HG03439 (cell line): ENCODE measurements around the gene PRDM16.

Source experiments
- ATAC-seq: cut with Tn5 transposase; IDR thresholded peaks from one replicate; pipeline ENCODE4 v1.9.1; 2021; ENCODE audit warnings: mild to moderate bottlenecking, moderate library complexity; ENCODE audit not compliant: unreplicated experiment

The PRDM16 gene

DNA sequence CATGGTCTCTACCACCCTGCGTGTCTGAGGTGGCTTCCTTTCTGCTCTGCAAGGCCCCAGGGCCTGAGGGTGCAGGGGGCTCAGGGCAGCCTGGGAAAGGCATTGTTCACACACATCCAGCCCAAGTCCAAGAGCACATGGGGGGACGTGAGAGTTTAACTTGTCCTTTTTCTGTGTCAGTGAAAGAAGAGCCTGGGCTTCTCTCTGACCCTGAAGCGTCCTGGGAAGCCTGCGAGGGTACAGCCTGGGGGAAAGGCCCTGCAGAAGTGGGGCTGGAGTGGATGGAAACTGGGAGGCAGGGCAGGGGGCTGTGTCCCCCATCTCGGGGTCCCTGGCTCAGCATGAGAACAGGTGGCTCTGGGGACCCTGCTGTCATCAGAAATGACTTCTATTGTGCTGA is 181.6 kb downstream of the PRDM16 start:
- ATAC-seq, result no peak

DNA sequence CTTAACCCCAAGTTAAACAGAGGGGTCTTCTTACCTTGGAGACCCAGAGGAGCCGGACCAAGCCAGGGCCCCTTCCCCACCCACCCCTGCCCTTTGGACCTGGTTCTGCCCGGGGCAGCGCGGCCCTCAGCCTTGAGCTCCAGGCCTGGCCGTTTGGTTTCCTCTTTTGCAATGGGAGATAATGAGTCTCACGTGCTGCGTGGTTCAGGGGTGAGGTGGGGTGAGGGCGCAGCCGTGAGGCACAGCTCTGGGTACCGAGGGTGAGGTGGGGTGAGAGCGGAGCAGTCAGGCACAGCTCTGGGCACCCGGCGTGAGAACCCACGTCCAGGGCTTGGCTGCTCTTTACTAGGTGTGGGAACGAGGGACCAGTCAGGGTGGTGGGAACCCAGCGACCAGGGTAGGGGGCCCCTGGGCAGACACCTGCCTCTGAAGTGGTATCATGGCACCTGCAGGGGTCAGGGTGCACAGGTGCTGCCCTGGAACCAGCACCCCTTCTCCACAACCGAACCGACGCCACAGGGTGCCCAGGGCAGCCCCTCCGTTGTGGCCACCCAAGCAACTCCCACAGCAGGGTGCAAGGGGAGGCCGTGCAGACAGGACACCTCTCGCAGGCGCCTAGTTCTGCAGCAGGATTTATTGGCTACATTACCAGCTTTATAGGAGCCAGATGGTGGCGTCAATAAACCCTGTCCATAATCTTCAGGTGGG is 182.2 kb downstream of the PRDM16 start:
- no peak for ATAC-seq

DNA sequence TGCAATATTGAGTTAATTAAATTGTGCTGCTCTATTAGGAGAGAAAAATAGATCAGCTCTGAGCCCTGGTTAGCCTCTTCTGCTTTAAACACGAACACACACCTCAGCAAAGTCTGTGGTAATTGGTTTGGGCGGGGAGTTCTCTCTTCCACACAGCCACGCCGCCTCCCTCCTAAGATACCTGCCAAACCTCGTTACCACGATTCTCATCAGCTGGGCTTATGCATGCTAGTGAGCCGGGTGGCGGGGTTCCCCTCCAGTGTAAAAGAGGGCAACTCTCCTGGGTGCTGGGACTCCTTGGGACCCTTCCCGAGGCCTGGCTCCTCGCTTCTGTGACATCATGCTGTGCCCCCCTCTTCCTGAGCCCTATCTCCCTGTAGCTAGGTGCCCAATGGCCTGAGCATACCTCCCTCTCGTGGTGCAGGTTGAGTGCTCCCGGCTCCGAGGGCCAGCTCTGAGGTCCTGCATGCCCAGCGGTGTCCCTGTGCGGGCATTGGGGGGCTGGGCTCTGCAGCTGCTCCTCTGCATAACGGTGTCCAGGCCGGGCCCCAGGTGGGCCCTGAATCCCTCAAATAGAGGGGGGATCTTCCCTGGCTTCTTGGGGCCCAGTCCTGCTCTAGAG is 182.9 kb downstream of the PRDM16 start:
- no peak for ATAC-seq

DNA sequence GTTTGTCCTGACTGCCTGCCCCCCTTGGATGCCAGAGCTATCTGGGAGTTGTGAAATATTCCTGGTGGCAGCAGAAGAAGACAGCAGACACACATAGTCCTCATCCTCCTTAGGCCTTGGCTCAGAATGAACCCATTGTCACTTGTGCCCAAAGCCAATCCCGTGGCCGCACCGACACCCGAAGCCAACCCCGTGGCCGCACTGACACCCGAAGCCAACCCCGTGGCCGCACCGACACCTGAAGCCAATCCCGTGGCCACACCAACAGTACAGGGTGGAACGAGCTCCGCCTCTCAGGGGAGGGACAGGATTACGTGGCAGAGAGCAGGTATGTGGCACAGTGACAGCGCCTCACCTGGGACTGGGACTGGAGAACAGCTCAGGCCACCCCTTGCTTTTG is 186.7 kb downstream of the PRDM16 start:
- ATAC-seq, result no peak

DNA sequence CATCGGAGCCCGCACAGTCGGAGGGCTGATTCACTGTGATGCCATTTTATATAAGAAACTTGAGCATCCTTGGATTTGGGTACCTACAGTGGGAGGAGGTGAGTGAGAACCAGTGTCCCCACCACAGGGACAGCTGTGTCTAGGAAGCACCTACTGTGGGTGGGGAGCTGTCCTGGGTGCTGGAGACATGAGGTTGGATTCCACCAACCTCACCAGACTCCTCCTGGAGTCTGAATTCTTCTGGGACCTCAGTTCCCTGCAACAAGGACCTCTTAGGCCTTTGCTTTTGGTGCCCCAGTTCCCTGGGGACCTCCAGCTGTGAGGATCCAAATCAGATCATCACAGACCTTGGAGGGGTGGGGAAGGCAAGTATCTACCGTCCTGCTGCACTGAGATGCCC is 188.8 kb downstream of the PRDM16 start:
- no peak for ATAC-seq

DNA sequence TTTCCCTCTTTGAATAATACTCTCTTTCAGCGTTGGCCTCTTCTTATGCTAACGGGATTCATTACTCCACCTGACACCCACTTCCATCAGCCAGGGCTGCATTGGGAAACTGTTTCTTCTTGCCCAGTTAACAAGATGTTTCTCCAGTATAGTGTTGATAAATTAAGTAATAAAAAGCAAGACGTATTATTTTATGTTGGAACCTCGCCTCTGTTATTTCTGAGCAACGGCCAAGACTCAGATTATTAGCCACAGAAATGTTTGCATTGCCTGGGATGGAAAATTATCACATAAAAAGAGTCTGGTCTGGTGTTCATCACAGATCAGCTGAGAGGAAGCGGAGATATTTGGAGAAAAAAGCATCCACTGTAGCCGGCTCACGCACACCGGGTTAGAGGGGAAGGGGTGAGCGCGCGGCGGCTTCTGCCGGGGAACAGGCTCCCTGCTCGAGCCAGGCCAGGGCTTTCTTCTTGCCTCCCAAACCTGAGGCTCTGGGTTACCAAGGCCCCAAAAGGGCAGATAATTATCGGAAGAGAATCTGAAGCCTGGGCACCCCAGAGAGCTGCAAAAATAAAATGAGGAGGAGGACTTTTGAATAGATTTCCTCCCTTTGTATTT is 189.5 kb downstream of the PRDM16 start:
- ATAC-seq, result no peak

DNA sequence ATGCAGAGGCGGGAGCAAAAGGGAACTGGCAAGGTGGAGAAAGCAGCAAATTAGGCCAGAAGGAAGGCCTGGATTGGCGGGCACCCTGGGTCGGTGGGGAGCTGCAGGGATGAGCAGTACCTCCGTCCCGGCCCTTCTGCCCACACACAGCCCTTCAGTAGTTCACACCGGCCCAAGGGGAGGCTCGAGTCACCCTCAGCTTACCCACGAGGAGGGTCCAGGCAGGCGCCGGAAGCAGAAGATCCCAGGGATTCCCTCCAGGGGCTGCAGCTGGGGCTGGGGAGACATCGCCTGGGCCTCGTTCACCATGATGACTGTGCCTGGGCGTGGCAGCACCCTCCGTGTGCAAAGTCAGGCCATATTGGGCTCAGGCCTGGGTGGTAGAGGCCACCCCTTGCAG is 190.0 kb downstream of the PRDM16 start:
- no peak for ATAC-seq

DNA sequence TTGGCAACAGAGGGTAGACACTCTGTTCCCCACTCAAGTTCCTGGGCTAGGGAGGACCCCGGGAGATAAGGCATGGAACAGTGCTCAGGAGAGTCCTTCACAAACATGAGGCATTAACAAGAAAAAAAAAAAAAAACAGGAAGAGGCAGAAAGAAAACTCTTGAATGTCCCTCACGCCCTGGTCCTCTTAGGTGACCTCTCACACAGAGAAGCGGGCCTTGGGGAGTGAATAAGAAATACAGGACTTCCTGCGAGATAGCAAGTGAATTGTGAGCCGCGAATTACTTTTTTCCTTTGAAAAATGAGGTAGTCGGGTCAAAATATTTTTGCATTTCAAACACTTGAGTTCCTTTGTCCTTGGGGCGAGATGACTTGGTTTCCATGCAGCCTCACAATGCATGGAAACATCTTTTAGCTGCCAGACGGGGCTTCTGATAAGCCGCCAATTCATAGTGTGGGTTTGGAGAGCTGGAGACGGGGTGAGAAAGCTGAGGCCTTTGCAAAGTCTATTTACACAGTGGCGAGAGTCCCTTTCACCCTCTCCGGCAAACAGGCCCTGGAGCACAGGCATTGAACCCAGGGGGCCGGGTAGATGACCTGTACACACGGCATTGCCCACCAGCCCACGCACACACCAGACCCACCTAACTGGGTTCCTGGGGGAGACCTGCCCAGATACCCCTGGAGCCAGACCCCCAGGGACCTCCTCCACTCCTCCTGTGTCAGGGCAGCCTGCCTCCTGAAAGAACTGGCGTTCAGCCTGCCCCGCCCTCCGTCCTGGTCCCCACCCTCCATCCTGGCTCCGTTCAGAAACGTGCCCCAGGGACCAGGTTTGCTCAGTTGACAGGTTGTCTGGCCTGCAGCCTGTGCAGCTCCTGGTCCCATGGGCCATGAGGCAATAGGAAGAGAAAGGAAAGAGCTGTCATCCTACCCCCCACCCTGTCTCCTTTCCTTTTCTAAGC is 192.3 kb downstream of the PRDM16 start:
- ATAC-seq, result no peak

DNA sequence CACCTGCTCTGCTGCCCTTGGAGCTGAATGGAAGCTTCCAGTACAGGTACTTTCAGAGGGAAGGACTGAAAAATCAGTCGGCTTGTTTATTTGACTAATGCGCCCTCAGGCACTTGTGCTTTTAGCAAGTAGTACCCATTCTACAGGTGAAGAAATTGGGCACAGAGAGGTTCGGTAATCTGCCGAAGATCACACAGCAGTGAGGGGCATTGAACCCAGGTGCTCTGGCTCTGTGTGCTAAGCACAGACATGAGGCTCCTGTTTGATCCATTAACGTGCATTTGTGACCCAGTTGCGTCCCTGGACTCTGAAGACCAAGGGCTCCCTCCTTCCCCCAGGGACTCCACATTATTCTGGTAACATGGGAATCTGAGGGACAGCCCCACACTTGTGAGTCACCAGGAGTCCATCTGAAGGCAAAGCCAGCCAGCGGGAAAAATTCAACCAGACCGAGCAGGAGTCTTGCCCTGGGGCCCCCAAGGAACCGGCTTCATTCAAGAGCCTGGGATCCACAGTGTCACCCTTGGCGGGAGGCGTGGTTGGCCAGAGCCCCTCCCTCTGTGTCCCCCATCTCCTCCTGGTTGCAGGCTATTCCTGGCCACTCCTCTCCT is 193.1 kb downstream of the PRDM16 start:
- ATAC-seq, result no peak

DNA sequence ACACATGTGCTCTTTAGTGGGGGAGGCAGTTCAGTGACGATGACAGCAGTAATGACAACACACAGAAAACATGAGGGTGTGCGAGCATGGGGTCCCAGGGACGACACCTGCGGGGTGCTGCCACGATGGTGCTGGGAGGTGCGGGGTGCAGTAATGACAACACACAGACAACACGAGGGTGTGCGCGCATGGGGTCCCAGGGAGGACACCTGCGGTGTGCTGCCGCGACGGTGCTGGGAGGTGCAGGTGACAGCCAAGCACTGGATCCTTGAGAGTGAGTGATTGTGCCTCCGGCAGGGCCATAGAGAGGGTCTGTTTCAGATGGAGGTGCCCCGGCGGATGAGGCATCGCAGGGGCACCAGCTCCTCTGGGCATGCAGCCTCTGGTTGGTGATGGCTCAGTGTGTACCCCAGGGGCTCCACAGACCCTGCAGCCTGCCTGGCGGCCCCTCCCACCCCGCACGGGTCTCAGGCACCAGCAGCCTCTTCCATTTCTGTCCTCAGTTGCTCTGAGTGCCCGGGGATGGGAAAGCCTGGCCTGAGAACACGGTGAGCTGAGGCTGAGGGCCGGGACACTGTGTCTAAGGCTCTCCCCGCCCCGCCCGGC is 193.8 kb downstream of the PRDM16 start:
- ATAC-seq, result no peak

DNA sequence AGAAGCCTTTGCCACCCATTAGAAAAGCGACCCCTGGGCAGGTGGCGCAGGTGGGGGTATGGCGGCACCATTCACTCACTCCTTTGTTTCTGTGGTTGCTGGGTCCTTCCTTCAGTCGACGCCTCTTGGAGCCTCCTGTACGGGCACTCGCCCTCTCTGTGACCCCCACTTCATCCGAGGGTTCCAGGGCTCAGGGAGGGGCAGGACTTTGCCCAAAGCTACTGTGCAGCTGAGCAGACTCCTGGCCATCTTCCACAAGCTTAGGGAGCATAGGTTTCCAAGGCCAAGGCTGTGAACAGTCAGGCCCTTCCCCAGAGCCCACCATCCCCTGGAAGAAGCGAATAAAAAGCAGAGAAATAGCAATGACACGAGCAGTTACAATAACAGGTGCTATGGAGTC is 194.8 kb downstream of the PRDM16 start:
- no peak for ATAC-seq

DNA sequence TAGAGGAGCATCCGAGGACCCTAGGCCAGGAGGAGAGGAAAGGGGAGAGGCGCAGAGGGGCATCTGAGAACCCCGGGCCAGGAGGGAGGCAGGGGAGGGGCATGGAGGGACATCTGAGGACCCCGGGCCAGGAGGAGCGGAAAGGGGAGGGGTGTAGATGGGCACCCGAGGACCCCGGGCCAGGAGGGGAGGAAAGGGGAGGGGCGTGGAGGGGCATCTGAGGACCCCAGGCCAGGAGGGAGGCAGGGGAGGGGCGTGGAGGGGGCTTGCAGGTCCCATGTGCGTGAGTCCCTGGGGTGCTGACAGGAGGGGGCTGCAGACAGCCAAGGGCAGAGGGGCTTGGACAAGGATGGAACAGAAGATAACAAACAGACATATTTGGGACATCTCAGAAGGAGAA is 195.5 kb downstream of the PRDM16 start:
- no peak for ATAC-seq

DNA sequence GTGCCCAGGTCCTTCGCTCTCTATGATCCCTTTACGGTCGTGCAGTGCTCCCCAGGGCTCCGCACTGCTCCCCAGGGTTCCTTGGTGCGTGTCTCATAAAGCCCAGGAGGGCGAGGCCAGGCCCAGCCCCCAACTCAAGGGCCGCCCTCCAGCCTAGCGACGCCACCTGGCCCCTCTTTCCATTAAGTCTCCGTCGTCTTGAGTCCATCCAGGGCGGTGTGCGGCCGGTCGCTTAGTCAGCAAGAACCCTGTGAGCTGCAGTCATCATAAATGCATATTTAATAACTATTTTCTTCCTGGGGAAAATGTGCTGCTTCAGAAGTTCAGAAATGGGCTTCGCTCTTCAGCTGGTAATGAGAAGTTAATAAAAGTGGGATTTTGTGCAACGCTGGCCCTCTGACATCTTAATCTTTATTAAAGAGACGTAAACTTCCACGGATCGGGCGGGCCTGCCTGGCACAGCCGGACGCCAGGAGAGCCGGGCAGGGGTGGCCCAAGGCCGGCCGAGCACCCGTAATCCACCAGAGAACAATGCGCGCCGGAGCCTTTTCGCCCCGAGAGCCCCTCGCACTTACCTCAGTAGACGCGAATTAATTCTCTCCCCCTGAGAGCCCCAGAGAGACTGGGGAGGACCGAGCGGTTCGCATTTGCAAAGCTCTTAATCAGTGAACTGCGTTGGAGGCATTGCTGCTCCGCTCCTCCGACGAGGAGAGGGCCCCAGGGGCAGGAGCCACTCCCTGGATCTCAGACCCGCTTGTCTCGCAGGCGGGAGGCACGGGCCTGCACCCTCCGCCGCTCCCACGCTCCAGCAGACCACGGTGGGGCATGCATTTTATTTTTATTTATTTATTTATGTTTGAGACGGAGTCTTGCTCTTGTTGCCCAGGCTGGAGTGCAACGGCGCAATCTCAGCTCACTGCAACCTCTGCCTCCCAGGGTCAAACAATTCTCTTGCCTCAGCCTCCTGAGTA is 197.1 kb downstream of the PRDM16 start:
- no peak for ATAC-seq

DNA sequence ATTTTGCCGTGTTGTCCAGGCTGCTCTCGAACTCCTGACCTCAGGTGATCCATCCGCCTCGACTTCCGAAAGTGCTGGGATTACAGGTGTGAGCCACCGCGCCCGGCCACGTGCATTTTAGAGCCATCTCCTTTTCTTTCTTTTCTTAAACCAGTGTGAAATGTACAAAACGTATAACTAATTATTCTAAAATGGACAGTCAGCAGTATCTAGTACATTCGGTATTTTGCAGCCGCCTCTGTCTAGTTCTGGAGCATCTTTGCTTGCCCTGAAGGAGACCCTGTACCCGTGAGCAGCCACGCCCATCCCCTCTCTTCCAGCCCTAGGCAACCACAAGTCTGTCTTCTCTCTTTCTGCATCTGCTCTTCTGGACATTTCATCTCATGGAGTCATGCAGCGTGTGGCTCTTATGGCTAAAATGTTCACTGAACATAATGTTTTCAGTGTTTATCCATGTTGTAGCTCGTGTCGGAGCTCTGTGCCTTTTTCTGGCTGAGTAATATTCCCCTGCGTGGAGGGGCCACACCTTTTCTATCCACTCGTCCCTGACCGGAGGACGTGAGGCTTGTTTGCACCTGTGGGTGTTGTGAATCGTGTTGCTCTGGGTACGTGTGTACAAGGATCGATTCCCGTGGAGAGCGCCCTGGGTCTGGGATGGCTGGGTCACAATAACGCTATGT is 198.0 kb downstream of the PRDM16 start:
- ATAC-seq, result no peak

DNA sequence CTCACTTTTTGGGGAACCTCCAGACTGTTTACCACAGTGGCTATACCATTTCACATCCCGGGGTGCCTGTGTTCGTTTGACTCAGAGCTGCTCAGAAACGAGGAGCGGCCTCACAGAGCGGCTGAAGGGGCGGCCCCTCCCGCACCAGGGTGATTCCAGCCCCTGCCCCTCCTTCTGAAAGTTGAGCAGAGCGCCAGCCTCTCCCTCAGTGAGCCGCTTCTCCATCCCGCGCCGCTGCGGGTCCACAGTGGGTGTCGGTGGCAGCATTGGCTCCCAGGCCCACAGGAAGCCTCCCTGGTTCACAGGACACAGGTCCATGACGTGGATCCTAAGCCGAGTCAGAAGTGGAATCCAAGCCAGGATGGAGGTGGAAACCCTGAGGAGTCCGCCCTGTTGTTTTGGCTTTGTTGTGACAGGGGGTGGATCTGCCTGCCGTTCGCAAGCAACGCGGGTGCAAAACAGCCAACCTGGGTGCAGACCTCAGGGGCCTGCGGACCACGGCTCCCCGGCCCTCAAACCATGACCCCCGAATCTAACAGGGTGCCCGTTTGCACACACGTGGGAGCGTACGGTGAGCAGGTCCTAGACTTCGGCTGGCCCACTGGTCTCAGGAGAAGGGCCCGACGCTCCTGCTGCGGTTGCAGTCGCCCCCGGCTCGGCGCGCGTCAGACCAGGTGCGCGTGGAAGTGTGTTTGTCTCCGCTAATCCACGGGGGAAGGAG is 198.7 kb downstream of the PRDM16 start:
- ATAC-seq, result no peak

DNA sequence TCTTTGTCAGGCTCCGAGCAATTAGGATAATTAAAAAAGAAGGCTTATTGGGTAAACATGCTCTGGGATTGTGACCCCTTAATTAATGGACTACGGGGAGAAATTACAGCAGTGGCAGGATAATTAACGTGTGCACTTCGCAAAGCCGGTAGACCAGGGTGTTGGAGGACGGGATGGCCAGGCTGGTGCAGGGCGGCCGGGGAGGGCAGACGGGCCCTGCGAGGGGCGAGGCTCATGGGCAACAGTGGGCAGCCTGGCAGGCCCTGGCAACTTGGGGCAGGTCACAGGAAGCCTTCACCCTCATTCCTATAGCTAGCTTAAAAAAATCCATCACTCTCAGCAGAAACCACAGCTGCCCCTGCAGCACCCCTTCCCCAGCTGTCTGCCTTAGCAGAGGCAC is 199.3 kb downstream of the PRDM16 start:
- ATAC-seq, result no peak

DNA sequence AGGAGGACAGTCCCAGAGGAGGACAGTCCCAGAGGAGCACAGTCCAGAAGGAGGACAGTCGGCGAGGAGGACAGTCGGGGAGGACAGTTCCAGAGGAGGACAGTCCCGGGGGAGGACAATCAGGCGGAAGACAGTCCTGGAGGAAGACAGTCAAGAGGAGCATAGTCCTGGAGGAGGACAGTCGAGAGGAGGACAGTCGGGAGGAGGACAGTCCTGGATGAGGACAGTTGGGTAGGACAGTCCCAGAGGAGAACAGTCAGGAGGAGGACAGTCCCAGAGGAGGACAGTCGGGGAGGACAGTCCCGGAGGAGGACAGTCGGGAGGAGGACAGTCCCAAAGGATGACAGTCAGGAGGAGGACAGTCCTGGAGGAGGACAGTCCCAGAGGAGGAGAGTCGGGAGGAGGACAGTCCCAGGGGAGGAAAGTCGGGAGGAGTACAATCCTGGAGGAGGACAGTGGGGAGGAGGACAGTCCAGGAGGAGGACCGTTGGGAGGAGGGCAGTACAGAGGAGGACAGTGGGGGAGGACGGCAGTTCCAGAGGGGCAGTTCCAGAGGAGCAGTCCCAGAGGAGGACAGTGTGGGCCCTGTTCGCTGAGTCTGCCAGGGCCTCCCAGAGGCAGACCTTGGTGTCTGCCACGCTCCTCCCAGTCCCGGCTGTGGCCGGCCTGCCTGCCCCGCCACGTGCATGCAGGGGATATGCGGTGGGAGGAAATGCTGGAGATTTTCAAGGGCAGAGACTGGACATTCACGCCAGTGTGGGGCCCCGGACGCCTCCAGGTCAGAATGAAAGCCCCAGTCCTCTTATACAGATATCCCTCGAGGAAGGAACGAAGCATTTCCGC is 201.6 kb downstream of the PRDM16 start:
- ATAC-seq, result no peak
